ENCODE measurements around the gene MET.
"Not testable (repeated sequence)": the region's sequence is repeated elsewhere in the genome, so short reads cannot be mapped to it uniquely, and the experiment has no call there.

MET gene

DNA sequence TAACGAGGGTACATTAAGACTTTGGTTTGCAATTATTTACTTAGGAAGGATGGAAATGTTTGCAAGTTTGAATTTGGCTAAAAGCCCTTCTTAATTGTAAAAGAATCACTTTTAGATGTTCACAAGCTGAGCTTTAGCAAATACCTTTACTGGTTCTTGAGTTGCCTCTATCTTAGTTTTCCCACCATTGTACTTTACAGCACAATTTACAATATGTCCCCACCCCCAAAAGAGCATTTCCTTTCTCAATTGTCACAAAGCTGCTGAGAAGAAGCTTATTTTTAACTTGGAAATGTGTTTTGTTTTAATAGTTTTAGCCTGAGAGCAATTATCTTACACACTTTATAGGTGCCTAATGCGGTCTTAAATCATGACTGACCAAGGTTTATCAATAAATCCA is 81.1 kb downstream of the MET start:
- Histone ChIP-seq H3K27ac (ENCODE audit: low read length) (no peak overlapping the region), H3K27me3 (ENCODE audit: control insufficient read depth in 1 of 2, insufficient read depth in 2 of 2, low read length in 2 of 2) (no peaks in the 10 kb centered on the region), H3K4me3 (ENCODE audit: low read length in 2 of 2) (no peak overlapping the region), H3K9me3 (ENCODE audit: control insufficient read depth in 2 of 2, low read length in 2 of 2) (no peaks in the 10 kb centered on the region), H3K36me3 (ENCODE audit: control insufficient read depth in 2 of 2, insufficient read depth in 2 of 2, low read length in 2 of 2) (no peaks in the 10 kb centered on the region), H3K9ac (ENCODE audit: low read length in 2 of 2) (no peak overlapping the region), H3K4me1 (ENCODE audit: control insufficient read depth, insufficient read depth, low read length) (no peaks in the 10 kb centered on the region)

DNA sequence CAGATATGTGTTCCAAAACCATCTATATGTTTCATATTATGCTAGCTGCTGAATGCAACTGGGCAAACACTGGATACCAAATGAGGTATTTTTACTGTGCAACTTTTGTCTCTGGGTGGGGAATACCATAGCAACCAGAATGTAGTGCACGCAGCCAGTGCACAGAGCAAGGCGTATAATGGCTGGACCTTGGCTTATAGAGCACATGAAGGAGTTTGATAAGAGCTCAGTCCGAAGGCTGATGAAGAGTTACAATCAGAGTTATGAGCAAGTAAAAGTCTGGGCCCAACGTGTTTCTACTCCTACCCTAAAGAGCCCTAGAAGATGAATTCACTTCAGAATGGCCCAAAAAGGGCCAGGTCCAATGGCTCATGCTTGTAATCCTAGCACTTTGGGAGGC is 82.2 kb downstream of the MET start:
- no peak overlapping the region for H3K27ac ChIP-seq (ENCODE audit: low read length)
- H3K4me1 ChIP-seq (ENCODE audit: control insufficient read depth, insufficient read depth, low read length), result no peaks in the 10 kb centered on the region
- no peak overlapping the region for H3K4me3 ChIP-seq (ENCODE audit: low read length in 2 of 2)
- no peak overlapping the region for H3K9ac ChIP-seq (ENCODE audit: low read length in 2 of 2)
- no peaks in the 10 kb centered on the region for H3K9me3 ChIP-seq (ENCODE audit: control insufficient read depth in 2 of 2, low read length in 2 of 2)
- H3K27me3 ChIP-seq (ENCODE audit: control insufficient read depth in 1 of 2, insufficient read depth in 2 of 2, low read length in 2 of 2), result no peaks in the 10 kb centered on the region
- H3K36me3 ChIP-seq (ENCODE audit: control insufficient read depth in 2 of 2, insufficient read depth in 2 of 2, low read length in 2 of 2), result no peaks in the 10 kb centered on the region

DNA sequence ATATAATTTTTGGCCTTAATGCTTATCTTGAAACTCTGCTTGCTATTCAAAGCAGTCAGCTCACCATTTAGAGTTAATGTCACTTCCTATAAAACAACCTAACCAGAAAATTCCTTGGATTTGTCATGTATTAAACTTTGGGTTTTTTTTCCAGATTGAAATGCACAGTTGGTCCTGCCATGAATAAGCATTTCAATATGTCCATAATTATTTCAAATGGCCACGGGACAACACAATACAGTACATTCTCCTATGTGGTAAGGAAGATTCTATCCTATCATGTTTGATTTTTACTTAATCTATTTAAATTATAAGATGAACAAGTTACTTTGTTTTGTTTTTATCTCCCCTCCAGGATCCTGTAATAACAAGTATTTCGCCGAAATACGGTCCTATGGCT is 85.3 kb downstream of the MET start:
- Histone ChIP-seq H3K27ac (ENCODE audit: low read length) (no peak overlapping the region), H3K9ac (ENCODE audit: low read length in 2 of 2) (no peak overlapping the region), H3K9me3 (ENCODE audit: control insufficient read depth in 2 of 2, low read length in 2 of 2) (no peaks in the 10 kb centered on the region), H3K27me3 (ENCODE audit: control insufficient read depth in 1 of 2, insufficient read depth in 2 of 2, low read length in 2 of 2) (no peaks in the 10 kb centered on the region), H3K4me3 (ENCODE audit: low read length in 2 of 2) (no peak overlapping the region), H3K36me3 (ENCODE audit: control insufficient read depth in 2 of 2, insufficient read depth in 2 of 2, low read length in 2 of 2) (no peaks in the 10 kb centered on the region), H3K4me1 (ENCODE audit: control insufficient read depth, insufficient read depth, low read length) (no peaks in the 10 kb centered on the region)

DNA sequence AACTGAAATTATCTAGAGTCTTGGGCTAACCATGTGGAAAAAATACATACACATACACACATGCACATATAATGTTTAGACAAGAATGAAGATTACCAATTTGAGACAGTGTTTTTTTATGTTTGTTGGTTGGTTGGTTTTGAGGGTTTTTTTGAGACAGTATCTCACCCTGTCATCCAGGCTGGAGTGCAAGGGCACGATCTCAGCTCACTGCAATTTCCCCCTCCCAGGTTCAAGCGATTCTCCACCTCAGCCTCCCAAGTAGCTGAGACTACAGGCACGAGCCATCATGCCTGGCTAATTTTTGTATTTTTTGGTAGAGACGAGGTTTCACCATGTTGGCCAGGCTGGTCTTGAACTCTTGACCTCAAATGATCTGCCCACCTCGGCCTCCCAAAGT is 87.6 kb downstream of the MET start:
- H3K4me3 ChIP-seq (ENCODE audit: low read length in 2 of 2); H3K27ac ChIP-seq (ENCODE audit: low read length); H3K9me3 ChIP-seq (ENCODE audit: control insufficient read depth in 2 of 2, low read length in 2 of 2); H3K36me3 ChIP-seq (ENCODE audit: control insufficient read depth in 2 of 2, insufficient read depth in 2 of 2, low read length in 2 of 2); H3K27me3 ChIP-seq (ENCODE audit: control insufficient read depth in 1 of 2, insufficient read depth in 2 of 2, low read length in 2 of 2); H3K9ac ChIP-seq (ENCODE audit: low read length in 2 of 2); H3K4me1 ChIP-seq (ENCODE audit: control insufficient read depth, insufficient read depth, low read length): not testable (repeated sequence)

- Histone ChIP-seq H3K4me3 (ENCODE audit: low read length in 2 of 2) (no peak overlapping the region), H3K9ac (ENCODE audit: low read length in 2 of 2) (no peak overlapping the region), H3K27ac (ENCODE audit: low read length) (no peak overlapping the region), H3K27me3 (ENCODE audit: control insufficient read depth in 1 of 2, insufficient read depth in 2 of 2, low read length in 2 of 2) (no peaks in the 10 kb centered on the region), H3K36me3 (ENCODE audit: control insufficient read depth in 2 of 2, insufficient read depth in 2 of 2, low read length in 2 of 2) (no peaks in the 10 kb centered on the region), H3K9me3 (ENCODE audit: control insufficient read depth in 2 of 2, low read length in 2 of 2) (no peaks in the 10 kb centered on the region), H3K4me1 (ENCODE audit: control insufficient read depth, insufficient read depth, low read length) (no peaks in the 10 kb centered on the region)
These were observed 91.0 kb downstream of the MET start for GRCh38 chr7:116762971-116763370.

- H3K9me3 ChIP-seq (ENCODE audit: control insufficient read depth in 2 of 2, low read length in 2 of 2), result no peaks in the 10 kb centered on the region
- no peak overlapping the region for H3K27ac ChIP-seq (ENCODE audit: low read length)
- H3K9ac ChIP-seq (ENCODE audit: low read length in 2 of 2), result no peak overlapping the region
- no peaks in the 10 kb centered on the region for H3K27me3 ChIP-seq (ENCODE audit: control insufficient read depth in 1 of 2, insufficient read depth in 2 of 2, low read length in 2 of 2)
- no peaks in the 10 kb centered on the region for H3K36me3 ChIP-seq (ENCODE audit: control insufficient read depth in 2 of 2, insufficient read depth in 2 of 2, low read length in 2 of 2)
- no peaks in the 10 kb centered on the region for H3K4me1 ChIP-seq (ENCODE audit: control insufficient read depth, insufficient read depth, low read length)
- no peak overlapping the region for H3K4me3 ChIP-seq (ENCODE audit: low read length in 2 of 2)
These were observed 91.7 kb downstream of the MET start for GRCh38 chr7:116763647-116764046.

DNA sequence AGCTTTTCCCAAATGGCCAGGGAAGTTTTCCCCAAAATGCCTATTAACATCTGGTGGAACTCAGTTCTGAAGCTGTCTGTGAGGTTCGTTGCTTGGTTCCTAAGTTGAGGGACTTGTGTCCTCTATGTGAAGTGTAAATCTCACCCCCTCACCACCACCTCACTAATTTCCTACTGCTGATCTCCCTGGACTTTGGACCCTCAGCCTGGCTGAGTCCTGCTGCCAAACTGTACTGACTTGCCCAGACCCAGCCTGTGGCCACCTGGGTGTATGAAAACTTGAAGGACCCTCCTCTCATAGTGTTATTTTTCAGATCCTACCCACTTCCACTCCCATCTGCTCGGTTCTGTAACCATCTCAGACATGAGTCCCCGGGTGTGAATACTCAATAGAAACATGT is 94.9 kb downstream of the MET start:
- Histone ChIP-seq H3K4me3 (ENCODE audit: low read length in 2 of 2) (no peak overlapping the region), H3K9ac (ENCODE audit: low read length in 2 of 2) (no peak overlapping the region), H3K4me1 (ENCODE audit: control insufficient read depth, insufficient read depth, low read length) (no peaks in the 10 kb centered on the region), H3K27ac (ENCODE audit: low read length) (no peak overlapping the region), H3K9me3 (ENCODE audit: control insufficient read depth in 2 of 2, low read length in 2 of 2) (no peaks in the 10 kb centered on the region), H3K27me3 (ENCODE audit: control insufficient read depth in 1 of 2, insufficient read depth in 2 of 2, low read length in 2 of 2) (no peaks in the 10 kb centered on the region), H3K36me3 (ENCODE audit: control insufficient read depth in 2 of 2, insufficient read depth in 2 of 2, low read length in 2 of 2) (no peaks in the 10 kb centered on the region)

GRCh38 chr7:116769546-116769945 is 97.5 kb downstream of the MET start:
- no peaks in the 10 kb centered on the region for H3K9me3 ChIP-seq (ENCODE audit: control insufficient read depth in 2 of 2, low read length in 2 of 2)
- no peaks in the 10 kb centered on the region for H3K36me3 ChIP-seq (ENCODE audit: control insufficient read depth in 2 of 2, insufficient read depth in 2 of 2, low read length in 2 of 2)
- no peak overlapping the region for H3K27ac ChIP-seq (ENCODE audit: low read length)
- no peak overlapping the region for H3K4me3 ChIP-seq (ENCODE audit: low read length in 2 of 2)
- H3K4me1 ChIP-seq (ENCODE audit: control insufficient read depth, insufficient read depth, low read length), result no peaks in the 10 kb centered on the region
- no peak overlapping the region for H3K9ac ChIP-seq (ENCODE audit: low read length in 2 of 2)
- no peaks in the 10 kb centered on the region for H3K27me3 ChIP-seq (ENCODE audit: control insufficient read depth in 1 of 2, insufficient read depth in 2 of 2, low read length in 2 of 2)

DNA sequence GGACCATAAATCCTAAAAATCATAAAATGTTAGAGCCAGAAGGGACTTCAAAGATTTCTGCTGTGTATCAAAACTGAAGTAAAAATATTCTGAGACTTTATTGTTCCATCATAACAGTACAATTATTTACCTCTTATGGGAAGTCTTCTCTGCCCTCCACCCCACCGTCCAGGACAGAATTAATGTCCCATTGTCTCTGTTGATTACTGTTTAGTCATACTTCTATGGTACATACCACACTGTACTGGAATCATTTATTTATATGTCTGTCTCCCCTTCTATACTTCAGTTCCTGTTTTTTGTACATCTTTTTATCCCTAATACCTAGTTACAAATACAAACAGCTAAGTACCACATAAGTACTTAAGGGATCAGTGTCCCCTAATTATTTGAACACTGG is 98.9 kb downstream of the MET start:
- no peaks in the 10 kb centered on the region for H3K4me1 ChIP-seq (ENCODE audit: control insufficient read depth, insufficient read depth, low read length)
- no peaks in the 10 kb centered on the region for H3K9me3 ChIP-seq (ENCODE audit: control insufficient read depth in 2 of 2, low read length in 2 of 2)
- no peaks in the 10 kb centered on the region for H3K27me3 ChIP-seq (ENCODE audit: control insufficient read depth in 1 of 2, insufficient read depth in 2 of 2, low read length in 2 of 2)
- no peak overlapping the region for H3K27ac ChIP-seq (ENCODE audit: low read length)
- no peak overlapping the region for H3K4me3 ChIP-seq (ENCODE audit: low read length in 2 of 2)
- no peak overlapping the region for H3K9ac ChIP-seq (ENCODE audit: low read length in 2 of 2)
- H3K36me3 ChIP-seq (ENCODE audit: control insufficient read depth in 2 of 2, insufficient read depth in 2 of 2, low read length in 2 of 2), result no peaks in the 10 kb centered on the region

GRCh38 chr7:116771640-116772039 is 99.6 kb downstream of the MET start:
- H3K9ac ChIP-seq (ENCODE audit: low read length in 2 of 2), result no peak overlapping the region
- no peaks in the 10 kb centered on the region for H3K27me3 ChIP-seq (ENCODE audit: control insufficient read depth in 1 of 2, insufficient read depth in 2 of 2, low read length in 2 of 2)
- H3K27ac ChIP-seq (ENCODE audit: low read length), result no peak overlapping the region
- H3K4me1 ChIP-seq (ENCODE audit: control insufficient read depth, insufficient read depth, low read length), result no peaks in the 10 kb centered on the region
- no peaks in the 10 kb centered on the region for H3K36me3 ChIP-seq (ENCODE audit: control insufficient read depth in 2 of 2, insufficient read depth in 2 of 2, low read length in 2 of 2)
- H3K4me3 ChIP-seq (ENCODE audit: low read length in 2 of 2), result no peak overlapping the region
- no peaks in the 10 kb centered on the region for H3K9me3 ChIP-seq (ENCODE audit: control insufficient read depth in 2 of 2, low read length in 2 of 2)

GRCh38 chr7:116772423-116772863 is 100.4 kb downstream of the MET start:
- no peaks in the 10 kb centered on the region for H3K36me3 ChIP-seq (ENCODE audit: control insufficient read depth in 2 of 2, insufficient read depth in 2 of 2, low read length in 2 of 2)
- H3K27me3 ChIP-seq (ENCODE audit: control insufficient read depth in 1 of 2, insufficient read depth in 2 of 2, low read length in 2 of 2), result no peaks in the 10 kb centered on the region
- H3K9me3 ChIP-seq (ENCODE audit: control insufficient read depth in 2 of 2, low read length in 2 of 2), result no peaks in the 10 kb centered on the region
- no peak overlapping the region for H3K9ac ChIP-seq (ENCODE audit: low read length in 2 of 2)
- no peak overlapping the region for H3K27ac ChIP-seq (ENCODE audit: low read length)
- no peaks in the 10 kb centered on the region for H3K4me1 ChIP-seq (ENCODE audit: control insufficient read depth, insufficient read depth, low read length)
- H3K4me3 ChIP-seq (ENCODE audit: low read length in 2 of 2), result no peak overlapping the region

Measured in stomach smooth muscle (tissue), 2 donors.